Astrocyte of the cerebellum (primary cell): Measurements from ENCODE around the gene DLAT.
"Not testable (repeated sequence)": the region's sequence is repeated elsewhere in the genome, so short reads cannot be mapped to it uniquely, and the experiment has no call there.

ENCODE experiments used
- DNase-seq: peaks from one replicate; pipeline ENCODE4 v3.0.0-alpha.2; 2011; ENCODE audit warnings: low read depth
- H3K4me3 ChIP-seq: 2 replicates; pipeline ENCODE4 v1.5.1; 2011; ENCODE audit warnings: mild to moderate bottlenecking, low read depth, low read length, moderate library complexity
- CTCF ChIP-seq: IDR thresholded peaks from 2 replicates; pipeline ENCODE4 v1.5.1; 2012; ENCODE audit warnings: low read length, low read depth, moderate library complexity, mild to moderate bottlenecking; ENCODE audit errors: missing control alignments
- in situ Hi-C: cut with HindIII; loops from 2 replicates; pipeline ENCODE4 v1.10.0; 2017; ENCODE audit warnings: low sequenced_read_pairs

Gene DLAT

DNA sequence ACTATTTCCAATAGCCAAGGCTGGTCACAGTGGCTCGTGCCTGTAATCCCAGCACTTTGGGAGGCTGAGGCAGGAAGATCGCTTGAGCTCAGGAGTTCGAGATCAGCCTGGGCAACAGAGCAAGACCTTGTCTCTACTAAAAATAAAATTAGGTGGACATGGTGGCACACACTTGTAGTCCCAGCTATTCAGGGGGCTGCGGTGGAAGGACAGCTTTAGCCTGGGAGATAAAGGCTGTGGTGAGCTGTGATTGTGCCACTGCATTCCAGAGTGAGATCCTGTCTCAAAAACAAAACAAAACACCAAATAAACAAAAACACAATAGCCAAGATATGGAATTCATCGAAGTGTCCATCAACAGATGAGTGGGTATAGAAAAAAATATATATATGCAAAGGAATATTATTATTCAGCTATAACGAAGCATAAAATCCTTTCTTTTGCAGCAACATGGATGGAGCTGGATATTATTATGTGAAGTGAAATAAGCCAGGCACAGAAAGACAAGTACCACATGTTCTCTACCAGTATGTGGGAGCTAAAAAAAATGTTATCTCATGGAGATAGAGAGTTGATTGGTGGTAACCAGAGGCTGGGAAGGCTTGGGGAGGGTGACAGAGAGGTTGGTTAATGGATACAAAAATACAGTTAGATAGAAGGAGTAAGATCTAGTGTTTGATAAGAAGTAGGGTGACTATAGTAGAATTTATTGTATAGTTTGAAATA lies 22.6 kb upstream of the DLAT start:
- in situ Hi-C loops: no loop called here
- H3K4me3 ChIP-seq: no peak overlapping the region
- TF ChIP-seq CTCF: no peak
- no peak for DNase-seq

GRCh38 chr11:112004389-112004788 lies 20.8 kb upstream of the DLAT start:
- DNase-seq: no peak
- H3K4me3 ChIP-seq: no peak overlapping the region
- peak; percentile 45 for TF ChIP-seq CTCF
- in situ Hi-C loops: no loop called here

GRCh38 chr11:112005422-112006094 lies 19.6 kb upstream of the DLAT start:
- DNase-seq: no peak
- no peak for TF ChIP-seq CTCF
- in situ Hi-C loops: no loop called here
- H3K4me3 ChIP-seq: no peak overlapping the region

- in situ Hi-C loops, DNase-seq, H3K4me3 ChIP-seq: not testable (repeated sequence)
Measured at GRCh38 chr11:112006095-112006441, 19.1 kb upstream of the DLAT start.

DNA sequence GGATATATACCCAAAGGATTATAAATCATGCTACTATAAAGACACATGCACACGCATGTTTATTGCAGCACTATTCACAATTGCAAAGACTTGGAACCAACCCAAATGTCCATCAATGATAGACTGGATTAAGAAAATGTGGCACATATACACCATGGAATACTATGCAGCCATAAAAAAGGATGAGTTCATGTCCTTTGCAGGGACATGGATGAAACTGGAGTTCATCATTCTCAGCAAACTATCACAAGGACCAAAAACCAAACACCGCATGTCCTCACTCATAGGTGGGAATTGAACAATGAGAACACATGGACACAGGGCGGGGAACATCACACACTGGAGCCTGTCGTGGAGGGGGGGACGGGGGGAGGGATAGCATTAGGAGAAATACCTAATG lies 13.8 kb upstream of the DLAT start:
- DNase-seq, in situ Hi-C loops, H3K4me3 ChIP-seq: not testable (repeated sequence)

DNA sequence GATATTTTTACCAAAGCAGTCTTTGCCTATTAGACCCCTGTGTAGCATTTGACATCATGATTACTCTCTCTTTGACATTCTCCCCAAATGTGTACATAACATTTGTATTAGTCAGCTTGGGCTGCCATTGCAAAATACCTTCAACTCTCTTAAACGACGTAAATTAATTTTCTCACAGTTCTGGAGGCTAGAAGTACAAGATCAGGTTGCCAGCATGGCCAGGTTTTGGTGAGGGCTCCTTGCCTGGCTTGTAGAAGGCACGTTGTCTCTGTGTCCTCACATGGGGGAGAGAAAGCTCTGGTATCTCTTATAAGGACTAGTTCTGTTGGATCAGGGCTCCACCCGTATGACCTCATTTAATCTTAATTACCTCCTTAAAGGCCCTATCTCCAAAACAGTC lies 12.3 kb upstream of the DLAT start:
- peak; percentile 26 for DNase-seq
- no peak for TF ChIP-seq CTCF
- in situ Hi-C loops: no loop called here
- no peak overlapping the region for H3K4me3 ChIP-seq

- no peak overlapping the region for H3K4me3 ChIP-seq
- in situ Hi-C loops: no loop called here
- DNase-seq: no peak
- no peak for TF ChIP-seq CTCF
Measured at GRCh38 chr11:112013497-112014164, 11.6 kb upstream of the DLAT start.
